GM23338 (cell line): ENCODE results near the gene TINAGL1. TPM values are rescaled to one million over a fixed set of nuclear protein-coding genes. Genes with fewer than 3 reads are reported as not detected.
A peak's percentile ranks its signal among the peaks of the same experiment; 100 is the strongest.

ENCODE experiments used
- ATAC-seq: fragments of 200-7000 bp; cut with Tn5 transposase; 3 replicates; pipeline ENCODE4 v1.9.1; 2020
- DNase-seq: peaks from one replicate; pipeline ENCODE4 v3.0.0-alpha.2; 2015; ENCODE audit warnings: low spot score
- H2AFZ ChIP-seq: fragments of 200-600 bp; sonication (generic); 2 replicates; pipeline ENCODE4 v1.8.0; 2016; ENCODE audit warnings: antibody characterized with exemption, mild to moderate bottlenecking, moderate library complexity
- H3F3A ChIP-seq: fragments of 200-600 bp; sonication (generic); replicated peaks from 2 replicates; pipeline ENCODE4 v1.8.0; 2017; ENCODE audit warnings: antibody characterized with exemption, mixed run types, low read depth
- H3K27ac ChIP-seq: fragments of 200-600 bp; sonication (generic); 2 replicates; pipeline ENCODE4 v1.6.1; 2016; ENCODE audit warnings: low read depth
- H3K27me3 ChIP-seq: fragments of 200-600 bp; sonication (generic); 2 replicates; pipeline ENCODE4 v1.8.0; 2016; ENCODE audit warnings: mild to moderate bottlenecking, mixed run types, moderate library complexity; ENCODE audit not compliant: insufficient read depth
- H3K36me3 ChIP-seq: fragments of 200-600 bp; sonication (generic); 2 replicates; pipeline ENCODE4 v1.8.0; 2016; ENCODE audit warnings: mild to moderate bottlenecking; ENCODE audit not compliant: insufficient read depth
- H3K4me1 ChIP-seq: fragments of 200-600 bp; sonication (generic); 2 replicates; pipeline ENCODE4 v1.8.0; 2016; ENCODE audit warnings: mild to moderate bottlenecking, moderate library complexity; ENCODE audit not compliant: insufficient read depth
- H3K4me2 ChIP-seq: fragments of 200-600 bp; sonication (generic); 2 replicates; pipeline ENCODE4 v1.7.1; 2017; ENCODE audit warnings: mixed run types
- H3K4me3 ChIP-seq: fragments of 200-600 bp; sonication (generic); 2 replicates; pipeline ENCODE4 v1.6.1; 2016; ENCODE audit warnings: mixed run types
- H3K79me2 ChIP-seq: fragments of 200-600 bp; sonication (generic); replicated peaks from 2 replicates; pipeline ENCODE4 v1.8.0; 2017; ENCODE audit warnings: mild to moderate bottlenecking; ENCODE audit not compliant: insufficient read depth
- H3K9me2 ChIP-seq: fragments of 200-600 bp; sonication (generic); 2 replicates; pipeline ENCODE4 v1.8.0; 2017; ENCODE audit not compliant: insufficient read depth
- H4K20me1 ChIP-seq: fragments of 200-600 bp; sonication (generic); replicated peaks from 2 replicates; pipeline ENCODE4 v1.8.0; 2017; ENCODE audit warnings: mild to moderate bottlenecking; ENCODE audit not compliant: insufficient read depth
- H3K27ac Mint-ChIP-seq: 2 replicates; pipeline ENCODE4 v1.8.0; 2020; ENCODE audit warnings: inconsistent platforms, mild to moderate bottlenecking, moderate library complexity, mixed read lengths
- H3K27me3 Mint-ChIP-seq: 3 replicates; pipeline ENCODE4 v1.8.0; 2022; ENCODE audit warnings: low read depth, mild to moderate bottlenecking, moderate library complexity, mixed read lengths, inconsistent platforms; ENCODE audit not compliant: insufficient read depth, poor library complexity
- H3K36me3 Mint-ChIP-seq: 3 replicates; pipeline ENCODE4 v1.8.0; 2021; ENCODE audit warnings: low read depth, mild to moderate bottlenecking, inconsistent platforms, moderate library complexity, mixed read lengths
- H3K4me1 Mint-ChIP-seq: 3 replicates; pipeline ENCODE4 v1.8.0; 2020; ENCODE audit warnings: mild to moderate bottlenecking, inconsistent platforms, mixed read lengths
- H3K4me3 Mint-ChIP-seq: 3 replicates; pipeline ENCODE4 v1.8.0; 2021; ENCODE audit warnings: moderate library complexity, mild to moderate bottlenecking, inconsistent platforms, mixed read lengths
- H3K9me3 Mint-ChIP-seq: 3 replicates; pipeline ENCODE4 v1.8.0; 2020; ENCODE audit warnings: moderate library complexity, mild to moderate bottlenecking, inconsistent platforms, mixed read lengths
- CREB1 ChIP-seq: fragments of 250-450 bp; sonication (Bioruptor Pico); IDR thresholded peaks from 2 replicates; pipeline ENCODE4 v1.5.0; 2020; ENCODE audit warnings: low read depth, mild to moderate bottlenecking, moderate library complexity
- EZH2 ChIP-seq: fragments of 200-600 bp; sonication (generic); IDR thresholded peaks from one replicate; pipeline ENCODE4 v1.8.0; 2017; ENCODE audit warnings: antibody characterized with exemption, mild to moderate bottlenecking, low read depth; ENCODE audit not compliant: unreplicated experiment
- EZH2phosphoT487 ChIP-seq: fragments of 200-600 bp; sonication (generic); IDR thresholded peaks from one replicate; pipeline ENCODE4 v1.8.1; 2018; ENCODE audit warnings: antibody characterized with exemption; ENCODE audit not compliant: unreplicated experiment
- JUNB ChIP-seq: IDR thresholded peaks from one replicate; pipeline ENCODE4 v1.6.1; 2016; ENCODE audit warnings: antibody characterized with exemption; ENCODE audit not compliant: unreplicated experiment
- NANOG ChIP-seq: IDR thresholded peaks from 2 replicates; pipeline ENCODE4 v1.6.1; 2016; ENCODE audit warnings: antibody characterized with exemption, borderline replicate concordance
- POLR2AphosphoS5 ChIP-seq: IDR thresholded peaks from 2 replicates; pipeline ENCODE4 v1.6.1; 2016; ENCODE audit warnings: antibody characterized with exemption, low read depth
- STAT1 ChIP-seq: IDR thresholded peaks from one replicate; pipeline ENCODE4 v1.6.1; 2016; ENCODE audit warnings: antibody characterized with exemption; ENCODE audit not compliant: unreplicated experiment
- ZNF114 ChIP-seq: fragments of 250-450 bp; sonication (Bioruptor Pico); IDR thresholded peaks from 2 replicates; pipeline ENCODE4 v1.5.0; 2020; ENCODE audit warnings: mild to moderate bottlenecking, moderate library complexity
- ZNF331 ChIP-seq: fragments of 250-450 bp; sonication (Bioruptor Pico); IDR thresholded peaks from 2 replicates; pipeline ENCODE4 v1.5.0; 2020; ENCODE audit warnings: low read depth, mild to moderate bottlenecking, moderate library complexity
- polyA plus RNA-seq: library from polyadenylated mRNA; unstranded; fragments of >200 nt; fragmentation: Nextera tagmentation; extraction: Ambion mirVana; gene quantifications from 2 replicates; pipeline ENCODE4 v1.2.1, GENCODE V29; 2016
- total RNA-seq: library from RNA; depleted of rRNA; stranded (reverse); fragments of >200 nt; shearing (Covaris generic); gene quantifications from 2 replicates; pipeline ENCODE4 v1.2.3, GENCODE V29; 2014
- TF ChIP-seq, protein P1 (sequence below): IDR thresholded peaks from one replicate; pipeline ENCODE4 v1.6.1; 2018; ENCODE audit warnings: antibody characterized with exemption; ENCODE audit not compliant: unreplicated experiment
- TF ChIP-seq, protein P2 (sequence below): fragments of 250-450 bp; sonication (Bioruptor Pico); IDR thresholded peaks from 2 replicates; pipeline ENCODE4 v1.5.0; 2020; ENCODE audit warnings: mild to moderate bottlenecking, moderate library complexity
- TF ChIP-seq, protein P3 (sequence below): IDR thresholded peaks from 2 replicates; pipeline ENCODE4 v1.6.1; 2016; ENCODE audit warnings: antibody characterized with exemption
- TF ChIP-seq, protein P4 (sequence below), 2 experiments: fragments of 200-600 bp in 1 of 2; sonication (generic) in 1 of 2; conservative IDR thresholded peaks; 2 replicates each; pipeline versions ENCODE4 v1.5.1 to v1.6.1; 2016 to 2017; ENCODE audit warnings: antibody characterized with exemption in 2 of 2, low read depth in 2 of 2, mild to moderate bottlenecking in 2 of 2, moderate library complexity in 1 of 2

The TINAGL1 gene
- total and polyA plus RNA-seq, 2 experiments from 2014 or later: 6.8 to 15.8 TPM

DNA sequence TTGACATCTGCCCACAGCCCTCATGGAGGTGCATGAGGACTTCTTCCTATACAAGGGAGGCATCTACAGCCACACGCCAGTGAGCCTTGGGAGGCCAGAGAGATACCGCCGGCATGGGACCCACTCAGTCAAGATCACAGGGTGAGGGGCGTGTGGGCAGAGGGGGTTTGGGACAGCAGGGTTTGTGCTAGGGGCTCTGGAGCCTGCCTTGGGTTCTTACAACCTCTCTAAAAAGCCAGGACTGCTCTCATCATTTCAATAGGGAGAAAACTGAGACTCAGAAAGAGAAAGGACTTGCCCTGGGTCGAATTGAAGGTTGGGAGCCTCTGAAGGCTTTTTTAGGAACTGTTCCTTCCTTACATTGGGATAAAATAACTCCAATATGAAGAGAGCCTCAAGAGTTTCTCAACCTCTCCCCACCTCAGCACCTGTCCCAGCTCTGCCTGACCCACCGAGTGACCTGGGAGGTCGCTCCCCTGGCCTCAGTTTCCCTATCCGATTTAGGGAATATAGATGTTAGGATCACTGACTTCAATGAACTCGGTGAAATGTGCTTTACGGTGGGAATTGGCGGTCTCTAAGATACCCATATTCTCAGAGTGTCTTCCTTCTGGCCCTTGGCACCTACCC is 9.5 kb downstream of the TINAGL1 start:
- no peak overlapping the region for H3K4me3 Mint-ChIP-seq
- H3K27ac Mint-ChIP-seq: no peak overlapping the region
- DNase-seq: no peak
- peaks cover 17% of the 10 kb centered on the region for H3K27me3 Mint-ChIP-seq
- H3K4me1 Mint-ChIP-seq: peaks cover 33% of the 10 kb centered on the region
- peaks cover 17% of the 10 kb centered on the region for H3K27me3 ChIP-seq
- TF ChIP-seq ZNF114 (CRISPR knock-in tag): no peak
- TF ChIP-seq CREB1 (CRISPR knock-in tag): no peak
- TF ChIP-seq STAT1: no peak
- TF ChIP-seq, protein P1, sequence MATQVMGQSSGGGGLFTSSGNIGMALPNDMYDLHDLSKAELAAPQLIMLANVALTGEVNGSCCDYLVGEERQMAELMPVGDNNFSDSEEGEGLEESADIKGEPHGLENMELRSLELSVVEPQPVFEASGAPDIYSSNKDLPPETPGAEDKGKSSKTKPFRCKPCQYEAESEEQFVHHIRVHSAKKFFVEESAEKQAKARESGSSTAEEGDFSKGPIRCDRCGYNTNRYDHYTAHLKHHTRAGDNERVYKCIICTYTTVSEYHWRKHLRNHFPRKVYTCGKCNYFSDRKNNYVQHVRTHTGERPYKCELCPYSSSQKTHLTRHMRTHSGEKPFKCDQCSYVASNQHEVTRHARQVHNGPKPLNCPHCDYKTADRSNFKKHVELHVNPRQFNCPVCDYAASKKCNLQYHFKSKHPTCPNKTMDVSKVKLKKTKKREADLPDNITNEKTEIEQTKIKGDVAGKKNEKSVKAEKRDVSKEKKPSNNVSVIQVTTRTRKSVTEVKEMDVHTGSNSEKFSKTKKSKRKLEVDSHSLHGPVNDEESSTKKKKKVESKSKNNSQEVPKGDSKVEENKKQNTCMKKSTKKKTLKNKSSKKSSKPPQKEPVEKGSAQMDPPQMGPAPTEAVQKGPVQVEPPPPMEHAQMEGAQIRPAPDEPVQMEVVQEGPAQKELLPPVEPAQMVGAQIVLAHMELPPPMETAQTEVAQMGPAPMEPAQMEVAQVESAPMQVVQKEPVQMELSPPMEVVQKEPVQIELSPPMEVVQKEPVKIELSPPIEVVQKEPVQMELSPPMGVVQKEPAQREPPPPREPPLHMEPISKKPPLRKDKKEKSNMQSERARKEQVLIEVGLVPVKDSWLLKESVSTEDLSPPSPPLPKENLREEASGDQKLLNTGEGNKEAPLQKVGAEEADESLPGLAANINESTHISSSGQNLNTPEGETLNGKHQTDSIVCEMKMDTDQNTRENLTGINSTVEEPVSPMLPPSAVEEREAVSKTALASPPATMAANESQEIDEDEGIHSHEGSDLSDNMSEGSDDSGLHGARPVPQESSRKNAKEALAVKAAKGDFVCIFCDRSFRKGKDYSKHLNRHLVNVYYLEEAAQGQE: no peak
- TF ChIP-seq, protein P2, sequence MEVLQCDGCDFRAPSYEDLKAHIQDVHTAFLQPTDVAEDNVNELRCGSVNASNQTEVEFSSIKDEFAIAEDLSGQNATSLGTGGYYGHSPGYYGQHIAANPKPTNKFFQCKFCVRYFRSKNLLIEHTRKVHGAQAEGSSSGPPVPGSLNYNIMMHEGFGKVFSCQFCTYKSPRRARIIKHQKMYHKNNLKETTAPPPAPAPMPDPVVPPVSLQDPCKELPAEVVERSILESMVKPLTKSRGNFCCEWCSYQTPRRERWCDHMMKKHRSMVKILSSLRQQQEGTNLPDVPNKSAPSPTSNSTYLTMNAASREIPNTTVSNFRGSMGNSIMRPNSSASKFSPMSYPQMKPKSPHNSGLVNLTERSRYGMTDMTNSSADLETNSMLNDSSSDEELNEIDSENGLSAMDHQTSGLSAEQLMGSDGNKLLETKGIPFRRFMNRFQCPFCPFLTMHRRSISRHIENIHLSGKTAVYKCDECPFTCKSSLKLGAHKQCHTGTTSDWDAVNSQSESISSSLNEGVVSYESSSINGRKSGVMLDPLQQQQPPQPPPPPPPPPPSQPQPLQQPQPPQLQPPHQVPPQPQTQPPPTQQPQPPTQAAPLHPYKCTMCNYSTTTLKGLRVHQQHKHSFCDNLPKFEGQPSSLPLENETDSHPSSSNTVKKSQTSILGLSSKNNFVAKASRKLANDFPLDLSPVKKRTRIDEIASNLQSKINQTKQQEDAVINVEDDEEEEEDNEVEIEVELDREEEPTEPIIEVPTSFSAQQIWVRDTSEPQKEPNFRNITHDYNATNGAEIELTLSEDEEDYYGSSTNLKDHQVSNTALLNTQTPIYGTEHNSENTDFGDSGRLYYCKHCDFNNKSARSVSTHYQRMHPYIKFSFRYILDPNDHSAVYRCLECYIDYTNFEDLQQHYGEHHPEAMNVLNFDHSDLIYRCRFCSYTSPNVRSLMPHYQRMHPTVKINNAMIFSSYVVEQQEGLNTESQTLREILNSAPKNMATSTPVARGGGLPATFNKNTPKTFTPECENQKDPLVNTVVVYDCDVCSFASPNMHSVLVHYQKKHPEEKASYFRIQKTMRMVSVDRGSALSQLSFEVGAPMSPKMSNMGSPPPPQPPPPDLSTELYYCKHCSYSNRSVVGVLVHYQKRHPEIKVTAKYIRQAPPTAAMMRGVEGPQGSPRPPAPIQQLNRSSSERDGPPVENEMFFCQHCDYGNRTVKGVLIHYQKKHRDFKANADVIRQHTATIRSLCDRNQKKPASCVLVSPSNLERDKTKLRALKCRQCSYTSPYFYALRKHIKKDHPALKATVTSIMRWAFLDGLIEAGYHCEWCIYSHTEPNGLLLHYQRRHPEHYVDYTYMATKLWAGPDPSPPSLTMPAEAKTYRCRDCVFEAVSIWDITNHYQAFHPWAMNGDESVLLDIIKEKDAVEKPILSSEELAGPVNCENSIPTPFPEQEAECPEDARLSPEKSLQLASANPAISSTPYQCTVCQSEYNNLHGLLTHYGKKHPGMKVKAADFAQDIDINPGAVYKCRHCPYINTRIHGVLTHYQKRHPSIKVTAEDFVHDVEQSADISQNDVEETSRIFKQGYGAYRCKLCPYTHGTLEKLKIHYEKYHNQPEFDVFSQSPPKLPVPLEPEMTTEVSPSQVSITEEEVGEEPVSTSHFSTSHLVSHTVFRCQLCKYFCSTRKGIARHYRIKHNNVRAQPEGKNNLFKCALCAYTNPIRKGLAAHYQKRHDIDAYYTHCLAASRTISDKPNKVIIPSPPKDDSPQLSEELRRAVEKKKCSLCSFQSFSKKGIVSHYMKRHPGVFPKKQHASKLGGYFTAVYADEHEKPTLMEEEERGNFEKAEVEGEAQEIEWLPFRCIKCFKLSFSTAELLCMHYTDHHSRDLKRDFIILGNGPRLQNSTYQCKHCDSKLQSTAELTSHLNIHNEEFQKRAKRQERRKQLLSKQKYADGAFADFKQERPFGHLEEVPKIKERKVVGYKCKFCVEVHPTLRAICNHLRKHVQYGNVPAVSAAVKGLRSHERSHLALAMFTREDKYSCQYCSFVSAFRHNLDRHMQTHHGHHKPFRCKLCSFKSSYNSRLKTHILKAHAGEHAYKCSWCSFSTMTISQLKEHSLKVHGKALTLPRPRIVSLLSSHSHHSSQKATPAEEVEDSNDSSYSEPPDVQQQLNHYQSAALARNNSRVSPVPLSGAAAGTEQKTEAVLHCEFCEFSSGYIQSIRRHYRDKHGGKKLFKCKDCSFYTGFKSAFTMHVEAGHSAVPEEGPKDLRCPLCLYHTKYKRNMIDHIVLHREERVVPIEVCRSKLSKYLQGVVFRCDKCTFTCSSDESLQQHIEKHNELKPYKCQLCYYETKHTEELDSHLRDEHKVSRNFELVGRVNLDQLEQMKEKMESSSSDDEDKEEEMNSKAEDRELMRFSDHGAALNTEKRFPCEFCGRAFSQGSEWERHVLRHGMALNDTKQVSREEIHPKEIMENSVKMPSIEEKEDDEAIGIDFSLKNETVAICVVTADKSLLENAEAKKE (CRISPR knock-in tag): no peak
- TF ChIP-seq NANOG: no peak
- TF ChIP-seq ZNF331 (CRISPR knock-in tag): no peak
- TF ChIP-seq, protein P3, sequence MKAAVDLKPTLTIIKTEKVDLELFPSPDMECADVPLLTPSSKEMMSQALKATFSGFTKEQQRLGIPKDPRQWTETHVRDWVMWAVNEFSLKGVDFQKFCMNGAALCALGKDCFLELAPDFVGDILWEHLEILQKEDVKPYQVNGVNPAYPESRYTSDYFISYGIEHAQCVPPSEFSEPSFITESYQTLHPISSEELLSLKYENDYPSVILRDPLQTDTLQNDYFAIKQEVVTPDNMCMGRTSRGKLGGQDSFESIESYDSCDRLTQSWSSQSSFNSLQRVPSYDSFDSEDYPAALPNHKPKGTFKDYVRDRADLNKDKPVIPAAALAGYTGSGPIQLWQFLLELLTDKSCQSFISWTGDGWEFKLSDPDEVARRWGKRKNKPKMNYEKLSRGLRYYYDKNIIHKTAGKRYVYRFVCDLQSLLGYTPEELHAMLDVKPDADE: no peak
- TF ChIP-seq, protein P4, sequence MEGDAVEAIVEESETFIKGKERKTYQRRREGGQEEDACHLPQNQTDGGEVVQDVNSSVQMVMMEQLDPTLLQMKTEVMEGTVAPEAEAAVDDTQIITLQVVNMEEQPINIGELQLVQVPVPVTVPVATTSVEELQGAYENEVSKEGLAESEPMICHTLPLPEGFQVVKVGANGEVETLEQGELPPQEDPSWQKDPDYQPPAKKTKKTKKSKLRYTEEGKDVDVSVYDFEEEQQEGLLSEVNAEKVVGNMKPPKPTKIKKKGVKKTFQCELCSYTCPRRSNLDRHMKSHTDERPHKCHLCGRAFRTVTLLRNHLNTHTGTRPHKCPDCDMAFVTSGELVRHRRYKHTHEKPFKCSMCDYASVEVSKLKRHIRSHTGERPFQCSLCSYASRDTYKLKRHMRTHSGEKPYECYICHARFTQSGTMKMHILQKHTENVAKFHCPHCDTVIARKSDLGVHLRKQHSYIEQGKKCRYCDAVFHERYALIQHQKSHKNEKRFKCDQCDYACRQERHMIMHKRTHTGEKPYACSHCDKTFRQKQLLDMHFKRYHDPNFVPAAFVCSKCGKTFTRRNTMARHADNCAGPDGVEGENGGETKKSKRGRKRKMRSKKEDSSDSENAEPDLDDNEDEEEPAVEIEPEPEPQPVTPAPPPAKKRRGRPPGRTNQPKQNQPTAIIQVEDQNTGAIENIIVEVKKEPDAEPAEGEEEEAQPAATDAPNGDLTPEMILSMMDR (conservative IDR thresholded peaks at IDR 0.05; ENCODE audit: low read depth in 2 of 2): no peak
- TF ChIP-seq EZH2: no peak
- no peak for TF ChIP-seq EZH2phosphoT487
- no peak for TF ChIP-seq POLR2AphosphoS5
- no peak for TF ChIP-seq JUNB
- H3K4me2 ChIP-seq: peak overlapping the region; percentile 82
- H3K36me3 ChIP-seq: no peaks in the 10 kb centered on the region
- no peak overlapping the region; the same call in 1 of the 2 replicates for H2AFZ ChIP-seq
- no peaks in the 10 kb centered on the region for H3K36me3 Mint-ChIP-seq
- no peak overlapping the region for H3K27ac ChIP-seq
- no peaks in the 10 kb centered on the region for H3K79me2 ChIP-seq
- no peaks in the 10 kb centered on the region for H3K9me3 Mint-ChIP-seq
- peaks cover 5% of the 10 kb centered on the region for H3F3A ChIP-seq
- peak overlapping the region; percentile 57; the same call in 1 of the 2 replicates for H3K4me3 ChIP-seq
- H3K9me2 ChIP-seq: no peaks in the 10 kb centered on the region
- H4K20me1 ChIP-seq: peaks cover 4% of the 10 kb centered on the region; the same call in 1 of the 2 replicates
- no peak for ATAC-seq
- peaks cover 39% of the 10 kb centered on the region for H3K4me1 ChIP-seq
